Left ventricle myocardium inferior (tissue), 1 donor: ENCODE data around the gene SLC4A2. TPM values are rescaled to one million over a fixed set of nuclear protein-coding genes. Genes with fewer than 3 reads are reported as not detected.
"Not testable (repeated sequence)": the region's sequence is repeated elsewhere in the genome, so short reads cannot be mapped to it uniquely, and the experiment has no call there.

Experiments
- DNase-seq: peaks from one replicate; pipeline ENCODE4 v3.0.0-alpha.2; 2020
- H3K27ac ChIP-seq: fragments of 200-600 bp; replicated peaks from 2 replicates; pipeline ENCODE4 v1.8.0; 2021
- H3K27me3 ChIP-seq: fragments of 200-600 bp; 2 replicates; pipeline ENCODE4 v1.8.0; 2021; ENCODE audit warnings: low read depth
- H3K36me3 ChIP-seq: fragments of 200-600 bp; 2 replicates; pipeline ENCODE4 v1.8.0; 2021
- H3K4me1 ChIP-seq: fragments of 200-600 bp; 2 replicates; pipeline ENCODE4 v1.8.0; 2021
- H3K4me3 ChIP-seq: fragments of 200-600 bp; 2 replicates; pipeline ENCODE4 v1.8.0; 2021; ENCODE audit warnings: mild to moderate bottlenecking, moderate library complexity
- H3K9me3 ChIP-seq: fragments of 200-600 bp; replicated peaks from 2 replicates; pipeline ENCODE4 v1.8.0; 2021
- CTCF ChIP-seq: fragments of 200-600 bp; IDR thresholded peaks from 2 replicates; pipeline ENCODE4 v1.8.0; 2021; ENCODE audit warnings: antibody characterized with exemption, mild to moderate bottlenecking, borderline replicate concordance
- intact Hi-C: fragments of 100-400 bp; cut with micrococcal nuclease; formaldehyde crosslinking; loops from one replicate; pipeline ENCODE4 v1.11.0; 2022
- total RNA-seq: library from RNA; stranded (reverse); fragmentation: NEBNext Ultra II Directional; extraction: Animal tissue kit (Norgen Biotek cat#: 25700); gene quantifications from one replicate; pipeline ENCODE4 v1.2.1, GENCODE V29; 2021
- donor health status: DM: no; HTN: yes; CAD: no; lungs with severe emphysema.

SLC4A2 gene
- total RNA-seq, 1 donor from 2014 or later = 62.9 TPM

DNA sequence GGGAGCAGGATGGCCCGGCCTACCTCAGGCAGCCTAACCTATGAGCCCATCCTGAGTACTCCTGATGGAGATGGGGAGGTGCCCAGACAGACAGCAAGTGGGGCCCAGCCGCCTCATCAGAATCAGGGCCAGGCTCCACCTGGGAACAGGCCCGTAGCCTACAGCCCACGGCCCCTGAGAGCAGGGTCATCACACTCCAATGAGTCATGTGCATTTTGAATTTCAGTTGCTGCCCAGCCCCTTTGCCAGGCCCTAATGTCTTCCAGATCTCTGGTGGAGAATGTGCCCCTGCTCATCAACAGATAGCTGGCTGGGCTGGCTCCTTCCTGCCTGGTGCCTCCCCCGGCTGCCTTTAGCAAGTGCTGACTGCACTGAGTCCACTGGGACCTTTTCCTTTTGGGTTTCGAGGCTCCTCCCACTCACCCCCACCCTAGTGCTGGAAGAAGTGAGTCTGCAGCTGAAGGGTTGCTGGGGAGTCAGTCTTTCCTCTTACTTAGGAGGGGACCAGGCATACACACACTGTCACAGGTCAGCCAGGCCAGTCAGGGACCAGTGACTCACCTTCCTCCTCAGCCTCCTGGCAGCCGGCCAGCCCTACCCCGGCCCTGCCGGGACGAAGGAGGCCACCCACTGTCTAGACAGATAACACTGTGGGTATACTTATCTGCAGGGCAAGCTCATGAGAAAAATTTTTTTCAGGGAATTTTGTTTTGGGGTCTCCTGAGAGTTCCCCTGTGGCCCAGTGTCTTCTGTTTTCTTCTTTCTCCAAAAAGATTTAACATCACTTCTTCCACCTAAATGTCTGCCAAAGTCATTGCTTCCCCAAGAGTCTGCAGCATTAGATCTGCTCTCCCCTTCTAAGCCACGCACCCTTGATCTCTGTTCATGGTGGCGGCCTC, 20.2 kb upstream of the SLC4A2 start:
- Histone ChIP-seq H3K9me3 (no peaks in the 10 kb centered on the region), H3K27ac (peak overlapping the region; percentile 60), H3K27me3 (no peaks in the 10 kb centered on the region), H3K4me1 (peaks cover 35% of the 10 kb centered on the region), H3K36me3 (peaks cover 45% of the 10 kb centered on the region), H3K4me3 (no peak overlapping the region)
- TF ChIP-seq CTCF = no peak
- DNase-seq = peak; percentile 59
- intact Hi-C loops = loop anchor here (10.0 kb wide), 1 partner anchor 66 kb away; no protein-coding TSS in a partner anchor

DNA sequence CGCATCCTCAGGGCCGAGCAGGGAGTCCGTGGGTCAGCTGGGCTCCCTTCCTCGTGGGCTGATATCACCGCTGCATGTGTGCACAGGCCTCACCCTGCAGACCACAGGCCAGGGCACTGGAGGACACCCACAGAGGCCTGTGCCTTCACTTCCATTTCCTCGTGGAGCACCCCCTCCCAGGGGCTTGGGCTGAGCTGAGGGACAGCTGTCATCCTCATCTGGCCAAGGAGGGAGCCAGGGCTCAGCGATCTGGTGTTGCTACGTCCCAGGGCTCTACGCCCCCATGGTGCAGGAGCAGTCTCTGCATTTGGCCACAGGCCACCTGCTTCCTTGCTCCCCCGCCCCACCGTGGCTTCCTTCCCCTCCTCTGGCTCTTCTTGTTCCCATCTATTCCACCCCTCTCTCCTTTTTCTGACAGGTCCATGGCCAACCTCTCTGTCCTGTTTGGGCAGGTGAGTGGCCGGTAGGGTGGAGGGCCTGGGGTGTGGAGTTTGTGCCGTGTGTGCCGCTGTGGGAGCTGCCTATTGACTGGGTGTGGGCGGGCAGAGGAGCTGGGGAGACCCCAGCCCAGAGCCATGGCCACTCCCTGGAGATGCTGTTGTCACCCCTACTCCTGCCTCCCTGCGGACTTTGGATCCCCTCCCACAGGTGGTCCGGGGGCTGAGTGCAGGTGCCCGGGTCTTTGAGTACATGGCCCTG, 19.4 kb upstream of the SLC4A2 start:
- H3K27ac ChIP-seq = peak overlapping the region; percentile 60

GRCh38 chr7:151040616-151041375, 18.6 kb upstream of the SLC4A2 start:
- TF ChIP-seq CTCF = no peak
- Histone ChIP-seq H3K36me3 (peaks cover 40% of the 10 kb centered on the region), H3K27me3 (no peaks in the 10 kb centered on the region), H3K4me1 (peaks cover 22% of the 10 kb centered on the region), H3K27ac (no peak overlapping the region), H3K4me3 (no peak overlapping the region), H3K9me3 (no peaks in the 10 kb centered on the region)
- DNase-seq = no peak
- intact Hi-C loops = no loop called here

More for the DNA sequence above, 19.4 kb upstream of the SLC4A2 start:
- intact Hi-C loops = loop anchor here (10.0 kb wide), 1 partner anchor 65 kb away; no protein-coding TSS in a partner anchor
- Histone ChIP-seq H3K36me3 (peaks cover 44% of the 10 kb centered on the region), H3K4me1 (peaks cover 27% of the 10 kb centered on the region), H3K4me3 (no peak overlapping the region), H3K27me3 (no peaks in the 10 kb centered on the region), H3K9me3 (no peaks in the 10 kb centered on the region)
- no peak for DNase-seq
- TF ChIP-seq CTCF = no peak

DNA sequence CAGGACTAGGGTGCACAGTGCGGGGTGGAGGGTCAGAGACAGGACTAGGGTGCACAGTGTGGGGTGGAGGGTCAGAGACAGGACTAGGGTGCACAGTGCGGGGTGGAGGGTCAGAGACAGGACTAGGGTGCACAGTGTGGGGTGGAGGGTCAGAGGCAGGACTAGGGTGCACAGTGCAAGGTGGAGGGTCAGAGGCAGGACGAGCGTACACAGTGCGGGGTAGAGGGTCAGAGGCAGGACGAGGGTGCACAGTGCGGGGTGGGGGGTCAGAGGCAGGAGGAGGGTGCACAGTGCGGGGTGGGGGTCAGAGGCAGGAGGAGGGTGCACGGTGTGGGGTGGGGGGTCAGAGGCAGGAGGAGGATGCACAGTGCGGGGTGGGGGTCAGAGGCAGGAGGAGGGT, 15.9 kb upstream of the SLC4A2 start:
- Histone ChIP-seq H3K4me1 (peaks cover 19% of the 10 kb centered on the region), H3K36me3 (peaks cover 23% of the 10 kb centered on the region)
- intact Hi-C loops, H3K27me3 ChIP-seq, DNase-seq, H3K27ac ChIP-seq, H3K4me3 ChIP-seq, H3K9me3 ChIP-seq: not testable (repeated sequence)

GRCh38 chr7:151043959-151044358, 15.4 kb upstream of the SLC4A2 start:
- Histone ChIP-seq H3K4me3 (no peak overlapping the region), H3K27ac (no peak overlapping the region), H3K36me3 (peaks cover 23% of the 10 kb centered on the region), H3K27me3 (no peaks in the 10 kb centered on the region), H3K4me1 (peaks cover 14% of the 10 kb centered on the region), H3K9me3 (no peaks in the 10 kb centered on the region)
- intact Hi-C loops = no loop called here
- TF ChIP-seq CTCF = no peak
- DNase-seq = no peak
